ENCODE measurements around the gene LEO1. TPM values are rescaled to one million over a fixed set of nuclear protein-coding genes. Genes with fewer than 3 reads are reported as not detected.
A peak's percentile ranks its signal among the peaks of the same experiment; 100 is the strongest.

The LEO1 gene
- total RNA-seq, 4 donors from 2014 or later, result 6.7 to 14.8 (median 11.7) TPM

GRCh38 chr15:52014616-52015015 is 43.0 kb upstream of the LEO1 start:
- Histone ChIP-seq H3K4me3 (no peak overlapping the region), H3K36me3 (no peaks in the 10 kb centered on the region), H3K27ac (no peak overlapping the region), H3K4me1 (peaks cover 0 to 27% of the 10 kb centered on the region in 2 donors), H3K27me3 (no peaks in the 10 kb centered on the region), H3K9me3 (no peaks in the 10 kb centered on the region)
- intact Hi-C loops (cut with DNase I; ENCODE audit: low total_unique reads) (no loop called here), in situ Hi-C loops (cut with MboI; ENCODE audit: low sequenced_read_pairs in 4 of 4) (no loop called here)
- DNase-seq, result no peak
- no peak for TF ChIP-seq CTCF (IDR thresholded peaks at IDR 0.05 in 4 of 5, conservative IDR thresholded peaks at IDR 0.05 in 1 of 5)
- no peak for TF ChIP-seq POLR2A (IDR thresholded peaks at IDR 0.05)
- ATAC-seq, result no peak

GRCh38 chr15:52013151-52013791 is 41.7 kb upstream of the LEO1 start:
- no peak for ATAC-seq

GRCh38 chr15:52012210-52012609 is 40.6 kb upstream of the LEO1 start:
- in situ Hi-C loops (cut with MboI; ENCODE audit: low sequenced_read_pairs in 4 of 4), result no loop called here

More at GRCh38 chr15:52013151-52013791, 41.7 kb upstream of the LEO1 start:
- in situ Hi-C loops (cut with MboI; ENCODE audit: low sequenced_read_pairs in 4 of 4) (no loop called here), intact Hi-C loops (cut with DNase I; ENCODE audit: low total_unique reads) (no loop called here)
- H3K9me3 ChIP-seq, result no peaks in the 10 kb centered on the region
- H3K27me3 ChIP-seq, result no peaks in the 10 kb centered on the region
- DNase-seq, result no peak
- H3K27ac ChIP-seq, result peak overlapping the region in 1 of 4 donors; percentile 6
- peaks cover 0 to 23% of the 10 kb centered on the region in 2 donors for H3K4me1 ChIP-seq
- H3K4me3 ChIP-seq, result no peak overlapping the region
- H3K36me3 ChIP-seq, result no peaks in the 10 kb centered on the region
- no peak for TF ChIP-seq POLR2A (IDR thresholded peaks at IDR 0.05)
- no peak for TF ChIP-seq CTCF (IDR thresholded peaks at IDR 0.05 in 4 of 5, conservative IDR thresholded peaks at IDR 0.05 in 1 of 5)

GRCh38 chr15:52011711-52012144 is 40.1 kb upstream of the LEO1 start:
- ATAC-seq, result peak; percentile 55 to 63
- H3K4me3 ChIP-seq, result no peak overlapping the region
- H3K36me3 ChIP-seq, result no peaks in the 10 kb centered on the region
- intact Hi-C loops (cut with DNase I; ENCODE audit: low total_unique reads) (no loop called here), in situ Hi-C loops (cut with MboI; ENCODE audit: low sequenced_read_pairs in 4 of 4) (no loop called here)
- H3K4me1 ChIP-seq, result peaks cover 0 to 27% of the 10 kb centered on the region in 2 donors
- H3K9me3 ChIP-seq, result no peaks in the 10 kb centered on the region
- no peak for DNase-seq
- H3K27ac ChIP-seq, result peak overlapping the region; percentile 26 to 83 (median 50)
- H3K27me3 ChIP-seq, result no peaks in the 10 kb centered on the region
- TF ChIP-seq CTCF (IDR thresholded peaks at IDR 0.05 in 4 of 5, conservative IDR thresholded peaks at IDR 0.05 in 1 of 5), result no peak
- no peak for TF ChIP-seq POLR2A (IDR thresholded peaks at IDR 0.05)

More at GRCh38 chr15:52012210-52012609, 40.6 kb upstream of the LEO1 start:
- intact Hi-C loops (cut with DNase I; ENCODE audit: low total_unique reads), result no loop called here
- peak overlapping the region; percentile 26 to 83 (median 50) for H3K27ac ChIP-seq
- no peaks in the 10 kb centered on the region for H3K9me3 ChIP-seq
- no peaks in the 10 kb centered on the region for H3K27me3 ChIP-seq
- H3K4me1 ChIP-seq, result peaks cover 0 to 22% of the 10 kb centered on the region in 2 donors
- no peak for TF ChIP-seq CTCF (IDR thresholded peaks at IDR 0.05 in 4 of 5, conservative IDR thresholded peaks at IDR 0.05 in 1 of 5)
- no peak for DNase-seq
- ATAC-seq, result no peak
- no peak overlapping the region for H3K4me3 ChIP-seq
- H3K36me3 ChIP-seq, result no peaks in the 10 kb centered on the region

Data from gastrocnemius medialis (tissue), 4 donors.